Muscle of back (tissue), 11 donors: ENCODE data around the gene CRABP2. TPM values are rescaled to one million over a fixed set of nuclear protein-coding genes. Genes with fewer than 3 reads are reported as not detected.

ENCODE experiments used
- DNase-seq, 3 donors: peaks; one replicate each; pipeline versions ENCODE4 v3.0.0 to v3.0.0-alpha.2; 2013
- polyA plus RNA-seq, 10 donors: library from polyadenylated mRNA; unstranded; fragments of 120-200 nt; gene quantifications; one replicate each; pipeline ENCODE4 v1.2.1, GENCODE V29; 2013; ENCODE audit not compliant: insufficient read length in 10 of 10

Gene CRABP2
- polyA plus RNA-seq, 10 donors, result 191 to 363 (median 287) TPM

- DNase-seq, result no peak
Measured at GRCh38 chr1:156671804-156672203, 33.6 kb downstream of the CRABP2 start.

- DNase-seq, result no peak
Measured at GRCh38 chr1:156670791-156671190, 34.6 kb downstream of the CRABP2 start.

GRCh38 chr1:156670359-156670758 lies 35.0 kb downstream of the CRABP2 start:
- DNase-seq, result no peak

- no peak for DNase-seq
Measured at GRCh38 chr1:156669794-156670193, 35.6 kb downstream of the CRABP2 start.

- peak in 1 of 3 donors; percentile 59 for DNase-seq
Measured at GRCh38 chr1:156668801-156669637, 36.4 kb downstream of the CRABP2 start.

DNA sequence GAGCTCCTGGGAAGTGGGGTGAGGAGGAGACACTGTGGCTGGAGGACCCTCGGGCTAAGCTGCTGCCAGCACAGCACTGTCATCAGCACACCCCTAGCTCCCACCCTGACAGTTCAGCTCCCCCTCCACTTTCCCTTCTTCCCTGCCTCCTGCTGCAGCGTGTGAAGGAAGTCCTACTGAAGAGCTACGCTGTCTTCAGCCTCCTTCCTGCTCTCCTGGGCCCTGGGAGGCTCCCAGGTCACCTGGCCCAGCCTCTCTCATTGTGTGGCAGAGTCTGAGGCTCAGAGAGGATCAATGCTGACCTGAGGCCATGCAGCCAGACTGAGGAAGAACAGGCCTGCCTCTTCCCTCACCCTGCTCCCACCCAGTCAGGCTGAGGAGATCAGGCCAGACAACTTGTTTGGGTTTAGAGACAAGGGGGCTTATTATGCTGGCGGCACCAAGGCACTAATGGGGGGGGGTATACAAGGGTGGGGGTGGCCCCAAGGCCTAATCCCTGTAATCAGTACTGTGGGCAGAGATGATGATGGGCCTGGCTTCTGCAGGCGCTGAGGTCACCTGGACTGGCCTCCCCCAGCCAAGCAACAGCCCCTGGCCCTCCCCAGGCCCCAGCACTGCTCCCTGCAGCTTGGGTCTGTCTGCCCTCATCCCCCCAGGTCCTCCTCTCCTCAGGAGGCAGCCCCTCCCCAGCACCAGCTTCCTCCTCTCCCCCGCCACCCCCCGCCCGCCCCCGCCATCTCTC lies 37.2 kb downstream of the CRABP2 start:
- DNase-seq, result peak in 1 of 3 donors; percentile 22

DNA sequence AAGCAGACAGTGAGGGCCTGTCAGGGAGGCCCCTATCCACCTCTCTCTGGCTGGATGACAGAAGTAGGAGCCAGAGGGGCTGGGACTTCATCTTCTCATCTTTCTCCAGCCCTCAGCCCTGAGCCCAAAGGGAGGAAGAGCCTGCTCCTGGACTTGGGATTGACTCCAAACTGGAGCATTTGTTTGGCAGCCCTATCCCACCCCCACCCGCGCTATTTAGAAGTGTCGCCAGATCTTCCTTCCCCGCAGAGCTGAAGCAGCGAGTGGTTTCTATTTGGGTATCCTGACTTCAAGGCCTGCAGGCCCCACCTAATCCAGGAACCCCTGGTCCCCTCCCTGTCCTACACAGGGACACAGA lies 37.8 kb downstream of the CRABP2 start:
- peak; percentile 83 to 96 (median 94) for DNase-seq

DNA sequence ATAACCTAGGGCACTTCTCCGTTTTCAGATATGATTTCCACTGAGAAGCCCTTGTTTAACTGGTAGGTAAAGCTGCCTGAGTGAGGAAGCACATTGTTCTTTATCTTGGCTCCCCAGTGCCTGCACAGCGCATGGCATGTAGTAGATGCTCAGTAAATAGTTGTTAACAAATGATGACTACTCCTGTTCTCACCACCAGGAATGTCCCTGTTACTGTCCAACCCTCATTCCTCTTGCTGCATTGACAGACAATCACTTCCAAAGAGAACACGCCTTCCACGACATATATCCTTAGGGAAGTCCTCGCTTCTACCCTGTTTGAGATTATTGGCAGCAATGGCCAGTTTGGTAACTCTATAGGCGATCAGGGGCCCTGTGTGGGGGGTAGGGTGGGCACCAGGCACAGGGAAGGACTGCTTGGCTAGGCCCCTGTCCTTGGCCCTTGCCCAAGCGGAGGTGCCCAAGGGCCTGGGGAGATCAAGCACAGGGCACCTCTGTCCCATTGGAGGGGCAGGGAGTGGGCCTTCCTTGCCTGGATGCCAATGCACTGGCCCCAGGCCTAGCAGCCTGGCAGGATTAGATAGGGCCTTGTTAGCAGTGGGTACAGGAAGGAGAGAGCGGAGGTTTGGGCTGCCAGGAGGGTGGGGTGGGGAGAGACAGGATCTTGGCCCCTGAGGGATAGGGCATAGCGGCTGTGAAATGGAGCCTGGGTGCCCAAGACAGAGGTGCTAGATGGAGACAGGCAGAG lies 38.3 kb downstream of the CRABP2 start:
- peak in 1 of 3 donors; percentile 56 for DNase-seq

DNA sequence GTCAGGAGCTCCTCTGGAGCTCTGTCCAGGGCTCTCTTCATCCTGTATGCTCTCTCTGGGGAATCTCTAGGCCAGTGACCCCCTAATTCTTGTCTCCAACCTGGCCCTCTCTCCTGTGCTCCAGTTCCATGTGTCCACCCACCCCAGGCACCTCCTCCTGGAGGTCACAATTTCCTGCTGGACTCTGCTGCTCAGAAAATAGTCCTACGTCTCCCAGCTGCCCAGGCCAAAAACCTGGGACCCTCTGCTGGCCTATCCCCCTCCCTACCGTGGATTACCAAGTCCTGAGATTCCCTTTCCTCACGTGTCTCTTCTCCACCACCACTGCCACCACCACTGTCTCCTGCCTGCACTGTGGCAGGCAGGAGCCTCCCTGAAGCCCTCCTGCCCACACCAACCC lies 39.8 kb downstream of the CRABP2 start:
- no peak for DNase-seq

GRCh38 chr1:156664767-156665411 lies 40.5 kb downstream of the CRABP2 start:
- DNase-seq, result peak; percentile 57 to 67 (median 60)

DNA sequence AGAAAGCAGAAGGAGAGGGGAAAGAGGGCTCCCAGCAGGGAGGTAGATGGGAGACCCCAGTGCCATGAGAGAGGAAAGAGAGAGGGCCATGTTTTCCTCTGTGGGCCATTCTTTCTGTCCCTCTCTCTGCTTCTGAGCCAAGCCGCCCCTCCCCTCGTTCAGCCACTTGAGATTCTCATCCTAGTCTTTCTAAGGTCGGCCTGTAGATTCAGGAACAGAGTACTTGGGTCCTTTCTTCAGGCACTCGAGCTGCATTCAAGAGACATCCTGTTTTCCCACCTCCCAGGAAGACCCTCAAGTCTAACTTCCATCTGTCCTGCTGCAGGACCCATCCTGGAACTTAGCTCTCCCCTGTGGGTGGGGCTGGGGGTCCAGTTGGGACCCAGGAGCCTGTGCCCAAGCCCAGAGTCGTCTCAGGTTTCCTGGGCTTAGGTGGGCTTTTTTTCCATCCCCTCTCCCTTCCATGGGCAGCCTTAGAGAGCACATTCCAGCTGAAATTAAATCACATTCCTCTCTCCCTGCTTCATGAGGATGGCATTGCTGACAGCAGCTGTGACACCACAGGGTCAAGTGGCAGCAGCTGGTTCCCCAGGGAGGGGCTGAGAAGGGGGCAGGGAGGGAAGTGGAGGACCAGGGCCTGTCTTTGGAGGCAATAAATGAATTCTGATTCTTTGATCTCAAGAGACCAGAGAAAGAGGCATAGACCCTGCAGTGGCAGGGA lies 41.2 kb downstream of the CRABP2 start:
- peak in 2 of 3 donors; percentile 66 to 73 for DNase-seq

DNA sequence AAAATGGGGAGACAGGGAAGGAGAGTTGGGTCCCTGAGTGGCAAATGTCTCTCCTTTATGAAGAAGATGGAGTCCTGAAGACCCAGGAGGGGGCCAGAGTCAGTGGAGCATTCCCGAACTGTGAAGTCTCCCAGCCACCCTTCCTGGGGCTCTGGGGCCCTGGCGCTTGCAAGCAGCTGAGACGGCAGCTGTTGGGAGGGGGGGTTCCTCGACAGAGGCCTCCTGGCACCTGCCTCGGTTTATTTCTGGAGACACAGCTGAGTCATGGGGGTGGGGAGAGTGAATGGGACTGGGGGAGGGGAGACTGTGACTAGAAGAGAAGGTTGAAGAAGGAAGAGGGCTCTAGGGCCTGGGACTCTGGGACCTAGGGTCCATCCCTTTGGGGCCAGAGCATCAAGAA lies 42.2 kb downstream of the CRABP2 start:
- DNase-seq, result peak; percentile 82 to 89 (median 85)

DNA sequence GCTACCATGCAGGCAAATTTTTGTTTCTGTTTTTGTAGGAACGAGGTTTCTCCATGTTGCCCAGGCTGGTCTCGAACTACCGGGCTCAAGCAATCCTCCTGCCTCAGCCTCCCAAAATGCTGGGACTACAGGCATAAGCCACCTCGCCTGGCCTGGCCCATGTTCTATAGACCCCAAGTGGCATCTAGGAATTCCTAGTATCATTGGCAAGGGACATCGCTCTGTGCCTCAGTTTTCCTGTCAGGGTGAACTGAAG lies 42.7 kb downstream of the CRABP2 start:
- no peak for DNase-seq

DNA sequence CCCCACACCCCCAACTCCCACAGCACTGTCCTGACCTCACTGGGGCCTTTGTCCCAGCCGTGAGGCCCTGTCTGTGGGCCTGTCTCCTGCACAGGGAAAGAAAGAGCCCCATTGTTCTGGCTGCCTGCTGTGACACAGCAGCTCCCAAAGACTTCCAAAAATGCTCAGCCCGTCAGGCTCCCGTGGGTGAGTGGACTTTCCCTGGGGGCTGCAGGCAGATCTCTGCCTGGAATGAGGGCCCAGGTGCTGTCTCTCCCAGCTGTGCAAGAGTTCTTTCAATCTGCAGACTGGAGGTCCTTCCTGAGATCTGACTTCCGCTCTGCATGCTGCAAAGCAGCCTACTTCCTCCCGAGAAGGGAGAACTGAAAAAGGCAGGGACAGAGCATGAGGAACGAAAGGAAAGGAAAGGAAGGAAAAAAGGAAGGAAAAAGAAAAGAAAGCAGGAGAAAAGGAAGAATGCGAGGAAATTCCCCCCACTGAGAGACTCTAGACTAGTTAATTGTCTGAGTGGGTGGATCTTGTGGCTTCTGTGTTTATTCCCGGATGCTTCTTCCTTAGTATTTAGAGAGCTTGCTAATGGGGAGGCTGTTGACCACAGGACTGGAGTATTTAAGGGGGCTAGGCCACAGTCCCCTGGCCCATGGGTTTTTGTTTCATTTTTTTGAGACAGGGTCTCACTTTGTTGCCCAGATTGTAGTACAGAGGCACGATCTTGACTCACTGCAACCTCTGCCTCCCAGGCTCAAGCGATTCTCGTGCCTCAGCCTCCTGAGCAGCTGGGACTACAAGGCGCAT lies 43.2 kb downstream of the CRABP2 start:
- DNase-seq, result peak in 1 of 3 donors; percentile 43

DNA sequence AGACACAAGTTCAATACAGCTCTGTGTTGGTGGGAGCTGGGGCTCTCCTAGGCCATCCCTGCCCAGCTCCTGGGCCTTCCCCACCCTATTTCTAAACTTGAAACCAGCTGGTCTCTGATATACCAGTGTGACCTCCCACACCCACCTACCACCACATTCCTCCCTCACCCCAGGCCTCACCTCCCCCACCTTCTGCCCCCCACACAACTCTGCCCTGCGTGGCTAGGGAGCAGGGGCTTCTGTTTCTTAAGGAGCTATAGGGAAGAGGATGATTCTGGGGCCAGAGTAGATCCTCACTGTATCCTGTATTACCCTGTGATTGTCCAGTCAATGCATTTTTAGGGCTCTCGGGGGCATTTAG lies 44.7 kb downstream of the CRABP2 start:
- no peak for DNase-seq

- DNase-seq, result peak; percentile 96 to 98 (median 98)
Measured at GRCh38 chr1:156659988-156660751, 45.2 kb downstream of the CRABP2 start.

DNA sequence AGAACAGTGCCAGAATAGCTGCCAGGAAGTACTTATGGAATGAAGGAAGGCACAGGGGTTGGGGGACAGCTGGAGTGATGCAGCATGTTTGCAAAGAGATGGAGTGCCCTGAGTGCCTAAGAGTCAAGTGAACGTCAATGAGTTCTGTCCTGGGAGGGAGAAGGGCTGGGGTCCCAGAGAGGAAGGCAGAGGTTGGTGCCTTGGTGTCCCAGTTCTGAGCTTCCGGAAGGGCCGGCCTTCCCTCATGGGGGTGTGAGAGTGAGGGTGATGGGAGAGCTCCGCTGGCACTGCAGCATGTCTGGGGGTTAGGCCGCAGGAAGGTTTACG lies 45.8 kb downstream of the CRABP2 start:
- DNase-seq, result no peak

DNA sequence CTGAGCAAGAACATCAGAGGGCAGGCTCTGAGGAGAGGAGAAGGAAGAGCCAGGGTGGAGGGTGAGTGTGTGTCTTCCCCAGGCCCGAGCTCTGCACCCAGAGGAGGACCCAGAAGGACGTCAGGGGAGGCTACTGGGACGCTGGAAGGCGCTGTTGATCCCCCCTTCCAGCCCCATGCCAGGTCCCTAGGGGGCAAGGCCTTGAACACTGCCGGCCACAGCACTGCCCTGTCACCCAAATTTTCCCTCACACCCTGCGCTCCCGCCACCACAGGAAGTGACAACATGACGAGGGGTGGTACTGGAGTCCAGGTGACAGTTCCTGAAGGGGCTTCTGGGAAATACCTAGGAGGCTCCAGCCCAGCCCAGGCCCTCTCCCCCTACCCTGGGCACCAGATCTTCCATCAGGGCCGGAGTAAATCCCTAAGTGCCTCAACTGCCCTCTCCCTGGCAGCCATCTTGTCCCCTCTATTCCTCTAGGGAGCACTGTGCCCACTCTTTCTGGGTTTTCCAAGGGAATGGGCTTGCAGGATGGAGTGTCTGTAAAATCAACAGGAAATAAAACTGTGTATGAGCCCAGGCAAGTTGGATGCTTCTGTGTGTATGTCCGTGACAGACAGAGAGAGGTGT lies 46.3 kb downstream of the CRABP2 start:
- no peak for DNase-seq

DNA sequence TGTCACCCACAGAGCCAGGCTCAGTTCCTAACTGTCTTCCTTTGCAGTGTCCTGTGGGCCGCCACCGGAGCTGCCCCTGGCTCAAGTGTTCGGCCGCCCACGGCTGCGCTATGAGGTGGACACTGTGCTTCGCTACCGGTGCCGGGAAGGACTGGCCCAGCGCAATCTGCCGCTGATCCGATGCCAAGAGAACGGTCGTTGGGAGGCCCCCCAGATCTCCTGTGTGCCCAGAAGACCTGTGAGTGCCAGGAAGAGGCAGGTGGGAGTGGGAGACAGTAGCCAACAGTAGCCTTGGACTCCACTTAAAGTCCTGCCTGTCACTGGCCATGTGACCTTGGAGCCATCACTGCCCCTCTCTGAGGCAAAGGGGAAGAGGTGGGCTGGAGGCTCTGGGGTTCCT lies 46.9 kb downstream of the CRABP2 start:
- DNase-seq, result no peak
